Gastrocnemius medialis (tissue), 4 donors: ENCODE measurements around the gene MED25.

ENCODE experiments used
- CTCF ChIP-seq, 5 experiments: fragments of 450-650 bp in 3 of 5; fragments of 200-600 bp in 2 of 5; sonication (generic) in 2 of 5; IDR thresholded peaks in 4 of 5; conservative IDR thresholded peaks in 1 of 5; 1 replicate in 4 of 5; 2 replicates in 1 of 5; pipeline ENCODE4 v1.5.1; 2016 to 2019; ENCODE audit warnings: antibody characterized with exemption in 5 of 5, mild to moderate bottlenecking in 3 of 5, moderate library complexity in 3 of 5
- POLR2A ChIP-seq, 2 donors: fragments of 450-650 bp; IDR thresholded peaks; one replicate each; pipeline ENCODE4 v1.6.1; 2017; ENCODE audit warnings: antibody characterized with exemption in 2 of 2, mild to moderate bottlenecking in 2 of 2, moderate library complexity in 2 of 2

- TF ChIP-seq CTCF (IDR thresholded peaks at IDR 0.05 in 4 of 5, conservative IDR thresholded peaks at IDR 0.05 in 1 of 5): no peak
- TF ChIP-seq POLR2A (IDR thresholded peaks at IDR 0.05): no peak
These were observed 22.7 kb downstream of the MED25 start for GRCh38 chr19:49840736-49841249.
